HepG2 (cell line): ENCODE data around the gene WDR18. TPM values are rescaled to one million over a fixed set of nuclear protein-coding genes. Genes with fewer than 3 reads are reported as not detected.

Source experiments
- ASH2L ChIP-seq: fragments of 300-600, 200-600 bp; sonication (generic); IDR thresholded peaks from 2 replicates; pipeline ENCODE4 v1.7.0; 2017; ENCODE audit warnings: low read depth, mild to moderate bottlenecking, moderate library complexity, mixed read lengths, low read length; ENCODE audit not compliant: insufficient read length
- ATF7-NPFF ChIP-seq: sonication (generic); formaldehyde crosslinking; IDR thresholded peaks from 2 replicates; pipeline ENCODE4 v1.8.1; 2023; ENCODE audit warnings: mild to moderate bottlenecking, low read depth, missing genetic modification reagents, moderate library complexity
- CAMTA2 ChIP-seq: sonication (generic); formaldehyde crosslinking; IDR thresholded peaks from 2 replicates; pipeline ENCODE4 v1.4.0; 2020; ENCODE audit warnings: mild to moderate bottlenecking, missing genetic modification reagents, borderline replicate concordance
- CERS6 ChIP-seq: sonication (generic); formaldehyde crosslinking; IDR thresholded peaks from 2 replicates; pipeline ENCODE4 v1.5.0; 2020; ENCODE audit warnings: missing genetic modification reagents
- CREB3 ChIP-seq: sonication (generic); formaldehyde crosslinking; IDR thresholded peaks from 2 replicates; pipeline ENCODE4 v1.5.0; 2020; ENCODE audit warnings: missing genetic modification reagents
- GZF1 ChIP-seq: sonication (generic); formaldehyde crosslinking; IDR thresholded peaks from 2 replicates; pipeline ENCODE4 v1.5.1; 2020; ENCODE audit warnings: mild to moderate bottlenecking, missing genetic modification reagents
- HOXA9 ChIP-seq: sonication (generic); formaldehyde crosslinking; IDR thresholded peaks from 2 replicates; pipeline ENCODE4 v1.8.1; 2022; ENCODE audit warnings: missing genetic modification reagents, mild to moderate bottlenecking, moderate library complexity, borderline replicate concordance
- KLF11 ChIP-seq: IDR thresholded peaks from 2 replicates; pipeline ENCODE4 v1.6.1; 2016; ENCODE audit warnings: missing compliant biosample characterization
- KLF15 ChIP-seq: sonication (generic); formaldehyde crosslinking; IDR thresholded peaks from 2 replicates; pipeline ENCODE4 v1.8.1; 2023; ENCODE audit warnings: borderline replicate concordance, mild to moderate bottlenecking, inconsistent platforms, missing genetic modification reagents, mixed read lengths
- MBD4 ChIP-seq: IDR thresholded peaks from 2 replicates; pipeline ENCODE4 v1.6.1; 2012; ENCODE audit warnings: low read length, inconsistent platforms, borderline replicate concordance
- MED13 ChIP-seq: sonication (generic); formaldehyde crosslinking; IDR thresholded peaks from 2 replicates; pipeline ENCODE4 v1.5.0; 2020; ENCODE audit warnings: missing genetic modification reagents
- MYC ChIP-seq: sonication (generic); formaldehyde crosslinking; IDR thresholded peaks from 2 replicates; pipeline ENCODE4 v1.9.0; 2021; ENCODE audit warnings: missing genetic modification reagents, borderline replicate concordance
- MYPOP ChIP-seq: sonication (generic); formaldehyde crosslinking; IDR thresholded peaks from 2 replicates; pipeline ENCODE4 v1.8.1; 2023; ENCODE audit warnings: mild to moderate bottlenecking, moderate library complexity, missing genetic modification reagents
- PLSCR1 ChIP-seq: sonication (generic); formaldehyde crosslinking; IDR thresholded peaks from 2 replicates; pipeline ENCODE4 v1.5.0; 2020; ENCODE audit warnings: missing genetic modification reagents, mild to moderate bottlenecking, borderline replicate concordance
- SMAD1 ChIP-seq: sonication (generic); formaldehyde crosslinking; IDR thresholded peaks from 2 replicates; pipeline ENCODE4 v1.4.0; 2020; ENCODE audit warnings: missing genetic modification reagents, low read depth, mild to moderate bottlenecking, borderline replicate concordance
- SMC3 ChIP-seq: IDR thresholded peaks from 2 replicates; pipeline ENCODE4 v1.6.1; 2011; ENCODE audit warnings: low read length, improper control_type of control experiment
- TARDBP ChIP-seq: sonication (generic); formaldehyde crosslinking; IDR thresholded peaks from 2 replicates; pipeline ENCODE4 v1.8.0; 2022; ENCODE audit warnings: mild to moderate bottlenecking, missing genetic modification reagents
- TOE1 ChIP-seq: sonication (generic); formaldehyde crosslinking; IDR thresholded peaks from 2 replicates; pipeline ENCODE4 v1.4.0; 2020; ENCODE audit warnings: mild to moderate bottlenecking, missing genetic modification reagents
- ZBTB7A ChIP-seq: sonication (generic); formaldehyde crosslinking; IDR thresholded peaks from 2 replicates; pipeline ENCODE4 v1.8.0; 2022; ENCODE audit warnings: mild to moderate bottlenecking, missing genetic modification reagents
- ZNF180 ChIP-seq: sonication (generic); formaldehyde crosslinking; IDR thresholded peaks from 2 replicates; pipeline ENCODE4 v1.4.0; 2020; ENCODE audit warnings: low read depth, missing genetic modification reagents, borderline replicate concordance
- ZNF282 ChIP-seq: fragments of 450-650 bp; IDR thresholded peaks from 2 replicates; pipeline ENCODE4 v1.6.1; 2018; ENCODE audit not compliant: partially characterized antibody
- ZNF30 ChIP-seq: sonication (generic); formaldehyde crosslinking; IDR thresholded peaks from 2 replicates; pipeline ENCODE4 v1.5.0; 2020; ENCODE audit warnings: mild to moderate bottlenecking, missing genetic modification reagents
- ZNF343 ChIP-seq: sonication (generic); formaldehyde crosslinking; IDR thresholded peaks from 2 replicates; pipeline ENCODE4 v1.4.0; 2020; ENCODE audit warnings: mild to moderate bottlenecking, missing genetic modification reagents
- ZNF513 ChIP-seq: sonication (generic); formaldehyde crosslinking; conservative IDR thresholded peaks from 2 replicates; pipeline ENCODE4 v1.5.0; 2020; ENCODE audit warnings: missing genetic modification reagents
- ZNF670 ChIP-seq: sonication (generic); formaldehyde crosslinking; IDR thresholded peaks from 2 replicates; pipeline ENCODE4 v1.8.0; 2022; ENCODE audit warnings: mild to moderate bottlenecking, missing genetic modification reagents, borderline replicate concordance
- polyA plus RNA-seq, 8 experiments: library from polyadenylated mRNA; depleted of rRNA in 3 of 8; stranded (reverse) in 7 of 8; unstranded in 1 of 8; fragments of >200 nt; fragmentation: Illumina TruSeq in 4 of 8; extraction: Trizol in 4 of 8; gene quantifications; 2 replicates each; pipeline versions ENCODE4 v1.2.1 to v1.2.3, GENCODE V29; 2011 to 2016; ENCODE audit warnings: low read depth in 4 of 8, missing spikeins in 1 of 8, mixed read lengths in 1 of 8; ENCODE audit not compliant: insufficient read depth in 1 of 8
- total RNA-seq, 5 experiments: library from RNA; depleted of rRNA; stranded (reverse); fragments of >200 nt; fragmentation: Illumina TruSeq; extraction: Trizol; gene quantifications; 2 replicates each; pipeline ENCODE4 v1.2.3, GENCODE V29; 2016; ENCODE audit warnings: low read depth in 1 of 5

WDR18 gene
- total and polyA plus RNA-seq, 2 of the 13 experiments (the other 11 are each of a cell fraction or from before 2014, with no cell fraction given), result 36.4 to 47.6 TPM

- 0 out of 2 replicates have a peak, but pooled peaks have one; percentile 46 for TF ChIP-seq MYPOP
- peak; percentile 92 for TF ChIP-seq MYC (CRISPR knock-in tag)
- TF ChIP-seq MED13, result no peak
- TF ChIP-seq SMAD1 (CRISPR knock-in tag), result 0 out of 2 replicates have a peak, but pooled peaks have one; percentile 61
- no peak for TF ChIP-seq CREB3 (CRISPR knock-in tag)
- no peak for TF ChIP-seq ZNF343 (CRISPR knock-in tag)
- peak; percentile 90 for TF ChIP-seq ASH2L
- TF ChIP-seq ZBTB7A (CRISPR knock-in tag), result peak; percentile 96
- peak; percentile 63 for TF ChIP-seq TARDBP (CRISPR knock-in tag)
- TF ChIP-seq KLF11 (CRISPR knock-in tag), result 0 out of 2 replicates have a peak, but pooled peaks have one; percentile 31
- no peak for TF ChIP-seq KLF15 (CRISPR knock-in tag)
- no peak for TF ChIP-seq ZNF30 (CRISPR knock-in tag)
- no peak for TF ChIP-seq PLSCR1
- TF ChIP-seq TOE1, result 0 out of 2 replicates have a peak, but pooled peaks have one; percentile 27
- no peak for TF ChIP-seq ZNF180 (CRISPR knock-in tag)
- TF ChIP-seq ZNF670 (CRISPR knock-in tag), result peak; percentile 72; the same call in 1 of the 2 replicates
- 0 out of 2 replicates have a peak, but pooled peaks have one; percentile 76 for TF ChIP-seq ZNF513
- TF ChIP-seq ATF7-NPFF (CRISPR knock-in tag), result no peak; the same call in 1 of the 2 replicates
- TF ChIP-seq MBD4, result no peak
- no peak for TF ChIP-seq CERS6 (CRISPR knock-in tag)
- TF ChIP-seq CAMTA2, result no peak
- no peak for TF ChIP-seq SMC3
- 0 out of 2 replicates have a peak, but pooled peaks have one; percentile 20 for TF ChIP-seq GZF1
- no peak for TF ChIP-seq ZNF282
- TF ChIP-seq HOXA9 (CRISPR knock-in tag), result no peak
These were observed at the start of gene WDR18 (continued) for GRCh38 chr19:984165-984967.
